ENCODE results near the gene TMEM86B. TPM values are rescaled to one million over a fixed set of nuclear protein-coding genes. Genes with fewer than 3 reads are reported as not detected.

Gene TMEM86B
- total and polyA plus RNA-seq, 2 donors (not counting 1 experiment from before 2014, with no cell fraction given) = 0.34 to 1.3 TPM

GRCh38 chr19:55259540-55260210, 31.1 kb upstream of the TMEM86B start:
- Histone ChIP-seq H3K4me3 (replicated peaks in 1 of 4; ENCODE audit: control extremely low read depth in 1 of 4, insufficient read depth in 1 of 4, low read depth in 3 of 4, low read length in 4 of 4) (peak overlapping the region; percentile 37 to 57 (median 47)), H3K79me2 (ENCODE audit: control insufficient read depth, insufficient read depth, low read length) (peaks cover 39% of the 10 kb centered on the region), H3K4me1 (ENCODE audit: control insufficient read depth, extremely low read depth, insufficient read depth, low read length) (peaks cover 3% of the 10 kb centered on the region), H3K27me3 (ENCODE audit: control insufficient read depth, insufficient read depth, low read length) (no peaks in the 10 kb centered on the region), H2AFZ (ENCODE audit: low read length) (peak overlapping the region; percentile 83), H3K9ac (ENCODE audit: insufficient read depth, low read length) (peak overlapping the region; percentile 58), H3K27ac (ENCODE audit: insufficient read depth, low read length) (peak overlapping the region; percentile 92), H3K4me2 (ENCODE audit: extremely low read depth, insufficient read depth, low read length) (peak overlapping the region; percentile 90), H3K9me3 (ENCODE audit: control insufficient read depth, insufficient read depth, low read depth, low read length) (no peaks in the 10 kb centered on the region), H4K20me1 (ENCODE audit: control insufficient read depth, extremely low read depth, insufficient read depth, low read length) (no peaks in the 10 kb centered on the region), H3K36me3 (ENCODE audit: control insufficient read depth, insufficient read depth, low read length) (no peaks in the 10 kb centered on the region)
- DNase-seq (ENCODE audit: low read depth in 2 of 2) = no peak
- no peak for TF ChIP-seq EZH2 (IDR thresholded peaks at IDR 0.05; ENCODE audit: low read length, missing control alignments)
- no peak for TF ChIP-seq CTCF (conservative IDR thresholded peaks at IDR 0.05 in 1 of 2, IDR thresholded peaks at IDR 0.05 in 1 of 2; ENCODE audit: low read depth in 1 of 2, low read length in 2 of 2)

- peak; percentile 100 for DNase-seq (ENCODE audit: low read depth in 2 of 2)
- H3K4me1 ChIP-seq (ENCODE audit: control insufficient read depth, extremely low read depth, insufficient read depth, low read length) = peaks cover 3% of the 10 kb centered on the region
- no peaks in the 10 kb centered on the region for H3K27me3 ChIP-seq (ENCODE audit: control insufficient read depth, insufficient read depth, low read length)
- no peaks in the 10 kb centered on the region for H3K9me3 ChIP-seq (ENCODE audit: control insufficient read depth, insufficient read depth, low read depth, low read length)
- H3K9ac ChIP-seq (ENCODE audit: insufficient read depth, low read length) = peak within 1 kb of the TSS; percentile 86
- no peak for TF ChIP-seq CTCF (conservative IDR thresholded peaks at IDR 0.05 in 1 of 2, IDR thresholded peaks at IDR 0.05 in 1 of 2; ENCODE audit: low read depth in 1 of 2, low read length in 2 of 2)
- TF ChIP-seq EZH2 (IDR thresholded peaks at IDR 0.05; ENCODE audit: low read length, missing control alignments) = no peak
- H3K36me3 ChIP-seq (ENCODE audit: control insufficient read depth, insufficient read depth, low read length) = no peaks in the 10 kb centered on the region
- peaks cover 46% of the 10 kb centered on the region for H3K79me2 ChIP-seq (ENCODE audit: control insufficient read depth, insufficient read depth, low read length)
- H3K27ac ChIP-seq (ENCODE audit: insufficient read depth, low read length) = peak within 1 kb of the TSS; percentile 92
- H3K4me2 ChIP-seq (ENCODE audit: extremely low read depth, insufficient read depth, low read length) = peak within 1 kb of the TSS; percentile 90
- no peaks in the 10 kb centered on the region for H4K20me1 ChIP-seq (ENCODE audit: control insufficient read depth, extremely low read depth, insufficient read depth, low read length)
- H3K4me3 ChIP-seq (replicated peaks in 1 of 4; ENCODE audit: control extremely low read depth in 1 of 4, insufficient read depth in 1 of 4, low read depth in 3 of 4, low read length in 4 of 4) = peak within 1 kb of the TSS; percentile 76 to 88 (median 84)
- peak within 1 kb of the TSS; percentile 83 for H2AFZ ChIP-seq (ENCODE audit: low read length)
These were observed 30.4 kb upstream of the TMEM86B start, which contains the start of gene PPP6R1 for GRCh38 chr19:55258828-55259539. TSS of gene PPP6R1 (minus strand) at chr19:55259017. CDS start at chr19:55247103, 11,914 bp downstream.

GRCh38 chr19:55258476-55258827, 29.9 kb upstream of the TMEM86B start:
- peak overlapping the region; percentile 62 for H2AFZ ChIP-seq (ENCODE audit: low read length)
- peaks cover 51% of the 10 kb centered on the region for H3K79me2 ChIP-seq (ENCODE audit: control insufficient read depth, insufficient read depth, low read length)
- TF ChIP-seq CTCF (conservative IDR thresholded peaks at IDR 0.05 in 1 of 2, IDR thresholded peaks at IDR 0.05 in 1 of 2; ENCODE audit: low read depth in 1 of 2, low read length in 2 of 2) = no peak
- no peak for TF ChIP-seq EZH2 (IDR thresholded peaks at IDR 0.05; ENCODE audit: low read length, missing control alignments)
- no peaks in the 10 kb centered on the region for H3K9me3 ChIP-seq (ENCODE audit: control insufficient read depth, insufficient read depth, low read depth, low read length)
- H3K4me3 ChIP-seq (replicated peaks in 1 of 4; ENCODE audit: control extremely low read depth in 1 of 4, insufficient read depth in 1 of 4, low read depth in 3 of 4, low read length in 4 of 4) = peak overlapping the region; percentile 67 to 88 (median 80)
- H3K9ac ChIP-seq (ENCODE audit: insufficient read depth, low read length) = peak overlapping the region; percentile 86
- H3K36me3 ChIP-seq (ENCODE audit: control insufficient read depth, insufficient read depth, low read length) = no peaks in the 10 kb centered on the region
- H3K27ac ChIP-seq (ENCODE audit: insufficient read depth, low read length) = peak overlapping the region; percentile 87
- no peaks in the 10 kb centered on the region for H3K27me3 ChIP-seq (ENCODE audit: control insufficient read depth, insufficient read depth, low read length)
- no peak for DNase-seq (ENCODE audit: low read depth in 2 of 2)
- H3K4me2 ChIP-seq (ENCODE audit: extremely low read depth, insufficient read depth, low read length) = no peak overlapping the region
- H3K4me1 ChIP-seq (ENCODE audit: control insufficient read depth, extremely low read depth, insufficient read depth, low read length) = peaks cover 3% of the 10 kb centered on the region
- H4K20me1 ChIP-seq (ENCODE audit: control insufficient read depth, extremely low read depth, insufficient read depth, low read length) = no peaks in the 10 kb centered on the region

Data from fibroblast of lung (primary cell).